IMR-90 (cell line): ENCODE measurements around the gene RAB8A. TPM values are rescaled to one million over a fixed set of nuclear protein-coding genes. Genes with fewer than 3 reads are reported as not detected.
A peak's percentile ranks its signal among the peaks of the same experiment; 100 is the strongest.

Source experiments
- ATAC-seq: fragments of 200-7000 bp; cut with Tn5 transposase; 2 replicates; pipeline ENCODE4 v1.9.1; 2020; ENCODE audit warnings: low read depth, mild to moderate bottlenecking, moderate library complexity
- BruUV-seq: library from RNA; stranded (reverse); fragments of 400-500 nt; replicated peaks from 2 replicates; lab custom pipeline; 2021; lab: Mats Ljungman, UMichigan
- CTCF ChIA-PET: fragments of 300-600 bp; formaldehyde crosslinking; extraction: SDS; loops from one replicate; lab custom pipeline; 2021; ENCODE audit warnings: antibody characterized with exemption; lab: Yijun Ruan, JAX
- POLR2A ChIA-PET: fragments of 300-600 bp; sonication (Branson Sonifier 250); formaldehyde crosslinking; loops from one replicate; lab custom pipeline; 2022; ENCODE audit warnings: antibody characterized with exemption; ENCODE audit not compliant: unreplicated experiment; lab: Charles Lee
- DNase-seq: peaks from one replicate; pipeline ENCODE4 v3.0.0; 2013
- H2AFZ ChIP-seq: replicated peaks from 2 replicates; pipeline ENCODE3; 2013; ENCODE audit warnings: low read length, mild to moderate bottlenecking; ENCODE audit not compliant: poor library complexity
- H2AK5ac ChIP-seq: 2 replicates; pipeline ENCODE4 v1.6.1; 2013; ENCODE audit warnings: low read depth, low read length, inconsistent platforms
- H2AK9ac ChIP-seq: replicated peaks from 2 replicates; pipeline ENCODE3; 2013; ENCODE audit warnings: mild to moderate bottlenecking, low read depth, low read length, moderate library complexity; ENCODE audit not compliant: poor library complexity
- H2BK120ac ChIP-seq: 2 replicates; pipeline ENCODE4 v1.6.1; 2013; ENCODE audit warnings: low read depth, low read length, inconsistent platforms
- H2BK15ac ChIP-seq: 3 replicates; pipeline ENCODE4 v1.6.1; 2013; ENCODE audit warnings: low read depth, low read length, inconsistent platforms
- H2BK20ac ChIP-seq: 2 replicates; pipeline ENCODE4 v1.6.1; 2013; ENCODE audit warnings: low read depth, mild to moderate bottlenecking, inconsistent platforms, low read length, moderate library complexity
- H2BK5ac ChIP-seq: 2 replicates; pipeline ENCODE4 v1.6.1; 2013; ENCODE audit warnings: mild to moderate bottlenecking, low read depth, low read length, inconsistent platforms; ENCODE audit not compliant: poor library complexity, severe bottlenecking
- H3K14ac ChIP-seq: replicated peaks from 2 replicates; pipeline ENCODE4 v1.6.1; 2013; ENCODE audit warnings: low read depth, low read length, inconsistent platforms
- H3K18ac ChIP-seq: 2 replicates; pipeline ENCODE4 v1.6.1; 2013; ENCODE audit warnings: low read depth, low read length, control low read depth
- H3K23ac ChIP-seq: 2 replicates; pipeline ENCODE4 v1.6.1; 2013; ENCODE audit warnings: low read depth, low read length, inconsistent platforms
- H3K27ac ChIP-seq: 2 replicates; pipeline ENCODE4 v1.5.1; 2013; ENCODE audit warnings: mild to moderate bottlenecking, control low read depth, low read length; ENCODE audit not compliant: insufficient read depth
- H3K27me3 ChIP-seq: 2 replicates; pipeline ENCODE4 v1.6.1; 2013; ENCODE audit warnings: low read length; ENCODE audit not compliant: control insufficient read depth, insufficient read depth
- H3K36me3 ChIP-seq: 2 replicates; pipeline ENCODE4 v1.6.1; 2013; ENCODE audit warnings: low read length, mixed read lengths; ENCODE audit not compliant: control insufficient read depth, insufficient read depth
- H3K4ac ChIP-seq: 2 replicates; pipeline ENCODE4 v1.6.1; 2013; ENCODE audit warnings: low read depth, low read length, inconsistent platforms
- H3K4me1 ChIP-seq: 2 replicates; pipeline ENCODE4 v1.6.1; 2013; ENCODE audit warnings: low read length, mixed read lengths; ENCODE audit not compliant: control insufficient read depth, insufficient read depth
- H3K4me2 ChIP-seq: 2 replicates; pipeline ENCODE4 v1.6.1; 2013; ENCODE audit warnings: low read depth, mild to moderate bottlenecking, control low read depth, low read length, moderate library complexity
- H3K4me3 ChIP-seq: 2 replicates; pipeline ENCODE4 v1.5.1; 2013; ENCODE audit warnings: low read depth, mild to moderate bottlenecking, control low read depth, low read length, moderate library complexity; ENCODE audit not compliant: insufficient read depth
- H3K56ac ChIP-seq: 2 replicates; pipeline ENCODE4 v1.6.1; 2013; ENCODE audit warnings: low read length, inconsistent platforms; ENCODE audit not compliant: insufficient read depth; ENCODE audit errors: extremely low read depth
- H3K79me1 ChIP-seq, 2 experiments: 2 replicates each; pipeline ENCODE4 v1.6.1; 2013; ENCODE audit warnings: low read length in 2 of 2, inconsistent platforms in 1 of 2, low read depth in 1 of 2
- H3K9ac ChIP-seq: 2 replicates; pipeline ENCODE4 v1.6.1; 2013; ENCODE audit warnings: low read depth, low read length, control low read depth
- H3K9me1 ChIP-seq: 2 replicates; pipeline ENCODE4 v1.6.1; 2013; ENCODE audit warnings: low read length, inconsistent platforms; ENCODE audit not compliant: insufficient read depth
- H3K9me3 ChIP-seq: 2 replicates; pipeline ENCODE4 v1.6.1; 2013; ENCODE audit warnings: low read length; ENCODE audit not compliant: control insufficient read depth, insufficient read depth
- H4K20me1 ChIP-seq: 2 replicates; pipeline ENCODE4 v1.6.1; 2013; ENCODE audit warnings: low read length, inconsistent platforms; ENCODE audit not compliant: insufficient read depth
- H4K5ac ChIP-seq: 2 replicates; pipeline ENCODE4 v1.6.1; 2013; ENCODE audit warnings: mild to moderate bottlenecking, low read depth, low read length, control low read depth
- H4K8ac ChIP-seq, 2 experiments: 2 replicates each; pipeline ENCODE4 v1.6.1; 2013; ENCODE audit warnings: low read depth in 2 of 2, low read length in 2 of 2, control low read depth in 1 of 2, inconsistent platforms in 1 of 2
- H4K91ac ChIP-seq: 2 replicates; pipeline ENCODE4 v1.6.1; 2013; ENCODE audit warnings: low read depth, low read length, inconsistent platforms; ENCODE audit not compliant: insufficient read depth
- BHLHE40 ChIP-seq: fragments of 150-350 bp; IDR thresholded peaks from 2 replicates; pipeline ENCODE4 v1.6.1; 2016; ENCODE audit warnings: mild to moderate bottlenecking, low read depth, low read length
- FOS ChIP-seq: fragments of 150-350 bp; IDR thresholded peaks from 2 replicates; pipeline ENCODE4 v1.6.1; 2016; ENCODE audit warnings: low read depth, low read length
- MXI1 ChIP-seq: IDR thresholded peaks from 2 replicates; pipeline ENCODE4 v1.6.1; 2012; ENCODE audit warnings: low read depth, mild to moderate bottlenecking, low read length, moderate library complexity, borderline replicate concordance
- WGBS, 2 experiments: methylation state at CpG; one replicate each; pipeline versions ENCODE4 v1.1.5 to v1.1.7; 2013; ENCODE audit warnings: missing lambda C conversion rate in 2 of 2; ENCODE audit not compliant: insufficient read length in 1 of 2; ENCODE audit errors: extremely low coverage in 2 of 2; 5-methylcytosine and 5-hydroxymethylcytosine counted together
- dilution Hi-C: fragments of 300-500 bp; cut with HindIII; formaldehyde crosslinking; loops from one replicate; pipeline ENCODE4 v1.14.3; 2018; ENCODE audit warnings: low sequenced_read_pairs; ENCODE audit not compliant: unreplicated experiment
- in situ Hi-C: fragments of 300-500 bp; cut with MboI; formaldehyde crosslinking; loops from 3 replicates; pipeline ENCODE4 v1.14.3; 2019; ENCODE audit warnings: low sequenced_read_pairs, inconsistent platforms, mixed read lengths
- intact Hi-C: fragments of 100-400 bp; cut with micrococcal nuclease; formaldehyde crosslinking; loops from 2 replicates; pipeline ENCODE4 v1.10.0; 2022
- polyA plus RNA-seq, 3 experiments: library from polyadenylated mRNA; depleted of rRNA; stranded (reverse); fragments of >200 nt; gene quantifications; 2 replicates each; pipeline ENCODE4 v1.2.3, GENCODE V29; 2012; ENCODE audit warnings: low replicate concordance in 1 of 3
- total RNA-seq: library from RNA; depleted of rRNA; stranded (reverse); fragments of >200 nt; gene quantifications from 2 replicates; pipeline ENCODE4 v1.2.3, GENCODE V29; 2012
- TF ChIP-seq, protein P1 (sequence below): conservative IDR thresholded peaks from 2 replicates; pipeline ENCODE4 v1.5.1; 2012; ENCODE audit warnings: mild to moderate bottlenecking, low read depth, low read length, improper control_type of control experiment

RAB8A gene
- total and polyA plus RNA-seq, 2 of the 4 experiments (the other 2 are of a cell fraction), result 64.5 to 135 TPM

GRCh38 chr19:16161840-16162239, 50.2 kb downstream of the RAB8A start (continued):
- TF ChIP-seq, protein P1, sequence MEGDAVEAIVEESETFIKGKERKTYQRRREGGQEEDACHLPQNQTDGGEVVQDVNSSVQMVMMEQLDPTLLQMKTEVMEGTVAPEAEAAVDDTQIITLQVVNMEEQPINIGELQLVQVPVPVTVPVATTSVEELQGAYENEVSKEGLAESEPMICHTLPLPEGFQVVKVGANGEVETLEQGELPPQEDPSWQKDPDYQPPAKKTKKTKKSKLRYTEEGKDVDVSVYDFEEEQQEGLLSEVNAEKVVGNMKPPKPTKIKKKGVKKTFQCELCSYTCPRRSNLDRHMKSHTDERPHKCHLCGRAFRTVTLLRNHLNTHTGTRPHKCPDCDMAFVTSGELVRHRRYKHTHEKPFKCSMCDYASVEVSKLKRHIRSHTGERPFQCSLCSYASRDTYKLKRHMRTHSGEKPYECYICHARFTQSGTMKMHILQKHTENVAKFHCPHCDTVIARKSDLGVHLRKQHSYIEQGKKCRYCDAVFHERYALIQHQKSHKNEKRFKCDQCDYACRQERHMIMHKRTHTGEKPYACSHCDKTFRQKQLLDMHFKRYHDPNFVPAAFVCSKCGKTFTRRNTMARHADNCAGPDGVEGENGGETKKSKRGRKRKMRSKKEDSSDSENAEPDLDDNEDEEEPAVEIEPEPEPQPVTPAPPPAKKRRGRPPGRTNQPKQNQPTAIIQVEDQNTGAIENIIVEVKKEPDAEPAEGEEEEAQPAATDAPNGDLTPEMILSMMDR, result no peak
- TF ChIP-seq FOS, result no peak

GRCh38 chr19:16164222-16164890, 52.7 kb downstream of the RAB8A start:
- TF ChIP-seq, protein P1, result no peak
- TF ChIP-seq MXI1, result no peak
- no peak for TF ChIP-seq BHLHE40
- H3K23ac ChIP-seq, result no peak overlapping the region
- H3K9me1 ChIP-seq, result peaks cover 8% of the 10 kb centered on the region
- peaks cover 8% of the 10 kb centered on the region for H3K4me1 ChIP-seq
- no peak overlapping the region for H2BK20ac ChIP-seq
- H2AFZ ChIP-seq, result no peak overlapping the region
- H2AK5ac ChIP-seq, result 0 out of 2 replicates have a peak overlapping the region, but pooled peaks have one; percentile 31
- no peaks in the 10 kb centered on the region for H3K27me3 ChIP-seq
- H3K9ac ChIP-seq, result no peak overlapping the region
- no peak overlapping the region for H3K4me3 ChIP-seq
- dilution Hi-C loops (no loop called here), in situ Hi-C loops (no loop called here), intact Hi-C loops (no loop called here)
- no peak overlapping the region for H4K5ac ChIP-seq
- H3K14ac ChIP-seq, result no peak overlapping the region
- DNase-seq (no peak), ATAC-seq (no peak)
- H2BK5ac ChIP-seq, result no peak overlapping the region
- no peaks in the 10 kb centered on the region for H3K79me1 ChIP-seq
- H4K91ac ChIP-seq, result no peak overlapping the region
- no peaks in the 10 kb centered on the region for H4K20me1 ChIP-seq
- no peak overlapping the region for H3K4me2 ChIP-seq
- BruUV-seq, result no TSS peak
- H3K27ac ChIP-seq, result no peak overlapping the region
- no peak overlapping the region for H2BK15ac ChIP-seq
- H4K8ac ChIP-seq, result no peak overlapping the region
- H2AK9ac ChIP-seq, result peak overlapping the region; percentile 42
- ChIA-PET CTCF (no interaction called here), POLR2A (no interaction called here)
- WGBS, 2 experiments, result 93% methylated on average over 6 of the region's 13 CpGs; no CpG with 5 or more reads in 1 of the 2 experiments
- no peak overlapping the region for H3K4ac ChIP-seq
- no peak overlapping the region for H3K56ac ChIP-seq
- no peak overlapping the region for H2BK120ac ChIP-seq
- no peaks in the 10 kb centered on the region for H3K9me3 ChIP-seq
- no peaks in the 10 kb centered on the region for H3K36me3 ChIP-seq
- H3K18ac ChIP-seq, result no peak overlapping the region
